ENCODE measurements around the gene EIF4G1.
A peak's percentile ranks its signal among the peaks of the same experiment; 100 is the strongest.
"Not testable (repeated sequence)": the region's sequence is repeated elsewhere in the genome, so short reads cannot be mapped to it uniquely, and the experiment has no call there.

The EIF4G1 gene

DNA sequence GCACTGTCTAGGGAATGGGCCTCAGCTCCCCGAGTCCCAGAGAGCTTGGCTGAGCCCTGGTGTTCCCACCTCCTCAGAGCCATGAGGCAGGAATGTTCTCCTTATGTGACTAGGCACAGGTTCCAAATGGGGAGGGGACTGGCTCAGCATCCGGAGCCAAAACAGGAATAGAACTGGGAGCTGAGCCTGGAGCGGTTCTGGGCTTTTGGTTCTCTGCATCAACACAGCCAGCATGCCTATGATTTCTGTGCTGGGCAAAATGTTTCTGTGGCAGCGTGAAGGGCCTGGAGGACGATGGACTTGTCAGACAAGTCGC, 23.0 kb downstream of the EIF4G1 start, which contains the start of gene FAM131A:
Gene FAM131A (plus strand): TSS at position 202 of the 316 bp plus-strand sequence. CDS start 31 bp downstream, at position 233.
- H3K4me3 ChIP-seq (replicated peaks; ENCODE audit: low read depth, low read length): peak within 1 kb of the TSS; percentile 56
- no peak for DNase-seq (ENCODE audit: extremely low read depth, low read depth)
- TF ChIP-seq, protein P1, sequence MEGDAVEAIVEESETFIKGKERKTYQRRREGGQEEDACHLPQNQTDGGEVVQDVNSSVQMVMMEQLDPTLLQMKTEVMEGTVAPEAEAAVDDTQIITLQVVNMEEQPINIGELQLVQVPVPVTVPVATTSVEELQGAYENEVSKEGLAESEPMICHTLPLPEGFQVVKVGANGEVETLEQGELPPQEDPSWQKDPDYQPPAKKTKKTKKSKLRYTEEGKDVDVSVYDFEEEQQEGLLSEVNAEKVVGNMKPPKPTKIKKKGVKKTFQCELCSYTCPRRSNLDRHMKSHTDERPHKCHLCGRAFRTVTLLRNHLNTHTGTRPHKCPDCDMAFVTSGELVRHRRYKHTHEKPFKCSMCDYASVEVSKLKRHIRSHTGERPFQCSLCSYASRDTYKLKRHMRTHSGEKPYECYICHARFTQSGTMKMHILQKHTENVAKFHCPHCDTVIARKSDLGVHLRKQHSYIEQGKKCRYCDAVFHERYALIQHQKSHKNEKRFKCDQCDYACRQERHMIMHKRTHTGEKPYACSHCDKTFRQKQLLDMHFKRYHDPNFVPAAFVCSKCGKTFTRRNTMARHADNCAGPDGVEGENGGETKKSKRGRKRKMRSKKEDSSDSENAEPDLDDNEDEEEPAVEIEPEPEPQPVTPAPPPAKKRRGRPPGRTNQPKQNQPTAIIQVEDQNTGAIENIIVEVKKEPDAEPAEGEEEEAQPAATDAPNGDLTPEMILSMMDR (IDR thresholded peaks at IDR 0.05; ENCODE audit: low read depth, low read length, missing control alignments): no peak

DNA sequence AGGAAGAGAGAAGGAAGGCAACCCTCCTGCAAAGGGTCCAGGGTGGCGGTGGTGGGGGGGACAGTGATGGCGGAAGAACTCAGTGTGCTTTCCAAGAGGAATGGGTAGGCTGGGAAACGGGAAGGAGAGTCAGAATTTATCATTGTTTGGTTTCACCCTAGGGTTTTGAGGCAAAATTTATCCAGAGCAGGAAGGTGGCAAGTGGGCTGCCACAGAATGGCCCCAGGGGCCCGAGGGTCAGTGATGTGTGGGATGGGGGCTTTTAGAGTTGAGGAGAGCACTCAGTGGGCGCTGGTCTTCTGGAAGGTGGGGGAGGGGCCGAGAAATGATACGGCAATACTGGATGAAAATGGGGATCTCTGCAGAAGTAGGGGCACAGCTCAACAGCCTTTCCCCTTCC, 23.6 kb downstream of the EIF4G1 start:
- H3K4me3 ChIP-seq (replicated peaks; ENCODE audit: low read depth, low read length): no peak overlapping the region
- no peak for DNase-seq (ENCODE audit: extremely low read depth, low read depth)
- TF ChIP-seq, protein P1 (IDR thresholded peaks at IDR 0.05; ENCODE audit: low read depth, low read length, missing control alignments): no peak

DNA sequence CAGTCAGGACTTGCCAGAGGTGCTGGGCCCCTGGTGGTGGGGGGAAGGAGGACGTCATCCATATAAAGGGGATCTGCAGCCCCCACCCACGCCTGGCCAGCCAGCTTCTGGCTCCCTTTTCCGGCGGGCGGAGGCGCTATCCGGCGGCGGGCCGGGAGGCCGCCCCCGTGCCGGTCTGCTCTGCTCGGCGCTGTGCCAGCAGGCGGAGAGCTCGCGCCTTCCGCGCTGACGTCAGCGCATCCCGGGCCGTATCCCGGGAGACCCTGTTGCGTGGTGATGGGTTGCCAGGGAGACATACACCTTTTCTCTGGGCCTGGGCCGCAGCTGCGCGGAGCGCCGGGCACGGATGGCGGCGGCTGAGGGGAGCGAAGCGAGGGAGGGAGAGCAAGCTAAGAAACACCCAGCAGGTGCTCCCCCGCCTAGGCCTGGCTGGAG, 24.1 kb downstream of the EIF4G1 start:
- H3K4me3 ChIP-seq (replicated peaks; ENCODE audit: low read depth, low read length): no peak overlapping the region
- TF ChIP-seq, protein P1 (IDR thresholded peaks at IDR 0.05; ENCODE audit: low read depth, low read length, missing control alignments): no peak
- DNase-seq (ENCODE audit: extremely low read depth, low read depth): no peak

DNA sequence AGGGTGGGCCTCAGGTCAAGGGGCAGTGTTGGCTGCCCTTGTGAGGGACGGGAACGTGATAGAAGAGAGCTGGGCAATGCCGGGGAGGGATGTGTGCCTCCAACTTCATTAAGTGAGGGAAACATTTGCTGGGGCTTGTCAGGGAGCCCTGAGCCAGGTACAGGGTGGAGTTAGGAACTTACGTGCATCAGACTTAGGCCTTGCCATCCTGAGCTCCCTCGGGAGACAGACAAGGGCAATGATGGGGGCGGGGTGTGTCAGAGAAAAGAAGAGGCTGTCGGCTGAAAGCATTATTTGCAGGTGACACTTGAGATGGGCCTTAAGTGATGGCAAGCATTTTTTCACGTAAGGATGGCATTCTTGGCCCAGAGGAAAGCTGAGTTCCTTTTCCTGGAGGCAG, 24.6 kb downstream of the EIF4G1 start:
- no peak overlapping the region for H3K4me3 ChIP-seq (replicated peaks; ENCODE audit: low read depth, low read length)
- TF ChIP-seq, protein P1 (IDR thresholded peaks at IDR 0.05; ENCODE audit: low read depth, low read length, missing control alignments): no peak
- no peak for DNase-seq (ENCODE audit: extremely low read depth, low read depth)

DNA sequence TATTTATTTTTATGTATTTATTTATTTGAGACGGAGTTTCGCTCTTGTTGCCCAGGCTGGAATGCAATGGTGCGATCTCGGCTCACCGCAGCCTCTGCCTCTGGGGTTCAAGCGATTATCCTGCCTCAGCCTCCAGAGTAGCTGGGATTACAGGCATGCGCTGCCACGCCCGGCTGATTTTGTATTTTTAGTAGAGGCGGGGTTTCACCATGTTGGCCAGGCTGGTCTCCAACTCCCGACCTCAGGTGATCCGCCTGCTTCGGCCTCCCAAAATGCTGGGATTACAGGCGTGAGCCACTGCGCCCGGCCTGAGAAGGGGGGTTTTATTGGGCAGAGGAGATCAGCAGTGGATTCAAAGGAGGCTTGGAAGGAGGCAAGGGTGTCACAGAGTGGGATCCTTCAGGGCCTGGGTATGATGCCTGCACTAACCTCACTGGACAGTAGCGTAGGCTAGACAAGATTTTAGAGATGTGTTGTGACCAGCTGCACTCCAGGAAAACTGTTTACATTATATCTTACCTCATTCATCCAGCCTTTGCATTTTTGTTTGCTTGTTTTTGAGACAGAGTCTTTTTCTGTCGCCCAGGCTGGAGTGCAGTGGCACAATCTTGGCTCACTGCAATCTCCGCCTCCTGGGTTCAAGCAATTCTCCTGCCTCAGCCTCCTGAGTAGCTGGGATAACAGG, 25.2 kb downstream of the EIF4G1 start:
- not testable (repeated sequence) for H3K4me3 ChIP-seq (replicated peaks; ENCODE audit: low read depth, low read length); DNase-seq (ENCODE audit: extremely low read depth, low read depth)

DNA sequence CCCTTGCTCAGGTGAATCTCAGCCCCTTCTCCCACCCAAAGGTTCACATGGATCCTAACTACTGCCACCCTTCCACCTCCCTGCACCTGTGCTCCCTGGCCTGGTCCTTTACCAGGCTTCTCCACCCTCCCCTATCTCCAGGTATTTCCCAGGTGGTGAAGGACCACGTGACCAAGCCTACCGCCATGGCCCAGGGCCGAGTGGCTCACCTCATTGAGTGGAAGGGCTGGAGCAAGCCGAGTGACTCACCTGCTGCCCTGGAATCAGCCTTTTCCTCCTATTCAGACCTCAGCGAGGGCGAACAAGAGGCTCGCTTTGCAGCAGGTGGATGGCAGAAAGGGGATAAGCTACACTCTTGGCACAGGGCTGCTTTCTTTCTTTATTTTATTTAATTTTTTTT, 27.5 kb downstream of the EIF4G1 start:
- no peak overlapping the region for H3K4me3 ChIP-seq (replicated peaks; ENCODE audit: low read depth, low read length)
- TF ChIP-seq, protein P1 (IDR thresholded peaks at IDR 0.05; ENCODE audit: low read depth, low read length, missing control alignments): no peak
- DNase-seq (ENCODE audit: extremely low read depth, low read depth): no peak

DNA sequence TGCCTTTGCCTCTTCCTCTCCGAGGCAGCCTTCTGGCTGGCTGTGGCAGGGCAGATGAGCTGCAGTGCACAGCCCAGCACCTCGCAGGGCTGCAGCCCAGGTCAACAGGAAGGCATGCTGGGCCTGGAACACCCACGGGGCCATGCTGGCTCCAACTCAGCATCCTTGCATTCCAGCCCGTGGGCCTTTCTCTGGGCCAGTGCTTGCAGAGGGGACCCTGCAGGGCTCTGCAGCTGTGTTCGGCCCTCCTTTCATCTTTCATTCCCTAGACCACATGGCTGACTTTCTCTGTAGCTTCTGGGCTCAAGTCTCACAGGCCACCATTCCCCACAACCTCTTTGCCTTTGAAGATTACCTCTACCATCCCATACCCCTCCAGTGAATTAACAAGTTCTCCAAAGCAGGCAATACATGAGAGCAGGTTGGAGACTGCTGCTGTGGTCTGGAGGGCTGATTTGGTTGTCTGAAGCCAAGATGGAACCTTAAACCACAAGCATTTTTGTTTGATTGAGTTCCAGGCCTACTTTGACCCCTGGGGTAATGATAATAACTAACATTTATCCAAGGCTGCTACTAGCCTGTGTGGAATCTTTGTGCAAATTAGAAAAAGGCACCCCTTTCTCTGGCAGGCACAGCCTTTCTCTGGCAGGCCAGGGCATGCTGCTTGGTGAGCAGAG, 28.9 kb downstream of the EIF4G1 start:
- H3K4me3 ChIP-seq (replicated peaks; ENCODE audit: low read depth, low read length): no peak overlapping the region
- TF ChIP-seq, protein P1 (IDR thresholded peaks at IDR 0.05; ENCODE audit: low read depth, low read length, missing control alignments): no peak
- no peak for DNase-seq (ENCODE audit: extremely low read depth, low read depth)
